NOMO-1 (cell line): ENCODE data around the gene DPEP1.
"Not testable (repeated sequence)": the region's sequence is repeated elsewhere in the genome, so short reads cannot be mapped to it uniquely, and the experiment has no call there.

Experiments used
- DNase-seq, 2 experiments: peaks; one replicate each; lab custom pipeline; 2025; ENCODE audit not compliant: unreplicated experiment in 2 of 2; lab: John Stamatoyannopoulos, UW

DPEP1 gene

DNA sequence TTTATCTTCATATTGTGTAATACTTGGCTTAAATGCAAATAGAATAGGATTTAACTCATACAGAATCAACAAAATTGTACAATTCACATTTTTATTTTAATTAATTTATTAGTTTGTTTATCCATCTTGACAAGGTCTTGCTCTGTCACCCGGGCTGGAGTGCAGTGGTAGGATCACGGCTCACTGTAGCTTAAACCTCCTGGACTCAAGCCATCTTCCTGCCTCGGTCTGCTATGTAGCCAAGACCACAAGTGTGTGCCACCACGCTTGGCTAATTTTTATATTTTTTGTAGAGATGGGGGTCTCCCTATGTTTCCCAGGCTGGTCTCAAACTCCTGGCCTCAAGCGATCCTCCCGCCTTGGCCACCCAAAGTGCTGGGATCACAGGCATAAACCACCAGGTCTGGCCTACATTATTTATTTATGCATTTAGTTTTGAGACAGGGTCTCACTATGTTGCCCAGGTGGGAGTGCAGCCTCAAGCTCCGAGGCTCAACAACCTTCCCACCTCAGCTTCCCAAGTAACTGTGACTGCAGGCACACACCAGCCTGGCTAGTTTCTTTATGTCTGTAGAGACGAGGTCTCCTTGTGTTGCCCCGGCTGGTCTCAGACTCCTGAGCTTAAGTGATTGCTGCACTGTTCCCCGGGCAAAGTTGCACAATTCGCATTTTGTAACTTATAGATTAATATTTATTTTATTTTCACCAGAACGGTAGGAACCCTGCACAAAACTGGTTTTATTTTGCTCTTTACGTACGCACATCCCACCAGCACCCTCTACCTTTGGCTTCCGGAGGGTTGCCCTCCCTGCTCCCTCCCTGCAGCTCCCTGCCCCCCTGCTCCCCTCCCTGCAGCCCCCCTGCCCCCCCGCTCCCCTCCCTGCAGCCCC, 4.9 kb downstream of the DPEP1 start:
- no peak for DNase-seq

DNA sequence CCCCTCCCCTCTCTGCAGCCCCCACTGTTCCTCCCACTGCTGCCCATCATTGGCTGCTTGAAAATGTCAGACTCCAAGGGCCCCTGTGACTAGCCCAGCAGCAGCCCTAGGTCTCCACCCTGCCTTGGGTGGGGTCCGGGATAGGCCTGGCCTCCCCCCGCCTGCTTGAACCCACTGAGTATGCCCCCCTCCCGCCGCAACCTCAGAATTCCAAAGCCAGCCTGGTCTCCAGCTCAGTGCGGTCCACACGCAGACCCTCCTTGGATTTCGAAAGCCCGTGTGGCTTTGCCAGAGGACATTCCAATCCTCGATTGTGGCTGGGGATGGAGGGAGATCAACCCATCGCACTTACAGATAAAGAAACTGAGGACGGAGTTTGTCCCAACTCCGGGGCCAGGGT, 6.4 kb downstream of the DPEP1 start:
- no peak for DNase-seq

DNA sequence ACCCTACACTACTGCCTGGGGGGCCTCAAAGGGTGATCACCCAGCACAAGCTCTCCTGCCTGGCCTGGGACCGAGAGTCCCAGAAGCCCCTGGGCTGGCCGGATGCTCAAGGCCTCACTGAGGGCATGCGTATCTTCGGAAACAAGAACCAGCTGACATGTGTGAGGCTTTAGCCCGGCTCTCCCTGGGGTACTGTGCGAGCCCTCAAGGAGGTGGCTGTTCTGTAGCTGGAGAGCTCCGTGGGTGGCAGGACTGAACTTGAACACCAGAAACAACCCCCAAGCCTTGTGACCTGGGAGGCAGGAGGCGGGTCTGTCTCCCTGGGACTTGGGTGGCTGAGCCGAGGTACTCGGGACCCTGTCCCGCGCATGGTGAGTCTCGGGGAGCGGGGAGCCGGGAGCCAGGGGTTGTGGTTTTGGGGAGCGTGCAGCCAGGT, 7.0 kb downstream of the DPEP1 start:
- DNase-seq: no peak

DNA sequence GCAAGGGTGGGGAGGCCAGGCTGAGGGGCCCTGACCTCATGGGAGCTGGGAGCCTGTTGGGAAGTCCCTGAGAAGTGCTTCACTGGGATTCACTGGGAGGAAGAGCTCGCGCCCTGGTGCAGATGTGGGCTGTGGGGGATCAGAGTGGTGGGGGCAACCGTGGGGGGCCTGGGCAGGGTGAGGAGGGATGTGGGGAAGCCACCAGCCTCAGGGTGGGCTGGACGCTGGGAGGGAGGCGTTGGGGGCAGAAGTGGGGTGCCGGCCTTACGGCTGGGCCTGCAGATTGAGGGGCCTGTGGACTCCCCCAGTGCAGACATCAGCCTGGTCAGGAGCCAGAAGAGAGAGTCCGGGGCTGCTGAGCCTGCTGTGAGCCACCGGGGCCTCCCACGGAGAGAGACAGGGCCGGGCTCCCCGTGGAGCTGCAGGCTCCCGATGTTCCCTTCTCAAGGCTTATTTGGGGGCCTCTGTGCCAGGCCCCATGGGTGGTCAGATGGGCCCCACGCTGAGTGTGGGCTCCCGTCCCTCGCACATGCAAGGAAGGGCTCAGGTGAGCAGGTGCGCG, 7.8 kb downstream of the DPEP1 start:
- no peak for DNase-seq

DNA sequence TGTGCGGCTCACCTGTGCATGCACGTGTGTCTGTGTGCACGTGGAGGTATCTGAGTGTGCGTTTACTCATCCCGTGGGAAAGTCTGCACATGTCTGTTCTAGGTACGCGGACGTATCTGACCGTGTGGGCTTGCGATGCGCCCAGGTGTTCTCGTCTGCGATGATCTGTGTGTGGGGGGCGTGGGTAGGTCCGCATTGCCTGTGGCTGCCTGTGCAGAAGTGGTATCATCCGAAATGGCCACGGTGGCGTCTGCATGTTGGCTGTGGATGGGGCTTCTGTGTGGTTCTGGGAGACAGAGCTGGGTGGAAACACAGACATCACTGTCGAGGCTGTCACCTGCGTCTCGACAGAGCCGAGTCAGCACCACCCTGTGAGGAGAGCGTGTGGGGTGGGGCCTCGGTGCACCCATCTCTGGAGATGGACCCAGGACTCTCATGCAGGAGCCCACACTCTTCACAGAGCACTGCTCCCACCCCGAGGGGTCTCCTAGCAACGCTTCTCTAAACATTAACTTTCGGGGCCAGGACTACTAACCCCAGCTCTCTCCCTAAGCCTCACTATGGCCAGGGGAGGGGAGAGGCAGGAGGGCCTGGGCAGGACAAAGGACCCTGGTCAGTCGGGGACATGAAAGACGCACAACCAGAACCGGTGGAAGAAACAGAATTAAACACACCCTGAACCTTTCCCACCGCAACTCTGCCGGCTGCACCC, 8.4 kb downstream of the DPEP1 start:
- DNase-seq: no peak

DNA sequence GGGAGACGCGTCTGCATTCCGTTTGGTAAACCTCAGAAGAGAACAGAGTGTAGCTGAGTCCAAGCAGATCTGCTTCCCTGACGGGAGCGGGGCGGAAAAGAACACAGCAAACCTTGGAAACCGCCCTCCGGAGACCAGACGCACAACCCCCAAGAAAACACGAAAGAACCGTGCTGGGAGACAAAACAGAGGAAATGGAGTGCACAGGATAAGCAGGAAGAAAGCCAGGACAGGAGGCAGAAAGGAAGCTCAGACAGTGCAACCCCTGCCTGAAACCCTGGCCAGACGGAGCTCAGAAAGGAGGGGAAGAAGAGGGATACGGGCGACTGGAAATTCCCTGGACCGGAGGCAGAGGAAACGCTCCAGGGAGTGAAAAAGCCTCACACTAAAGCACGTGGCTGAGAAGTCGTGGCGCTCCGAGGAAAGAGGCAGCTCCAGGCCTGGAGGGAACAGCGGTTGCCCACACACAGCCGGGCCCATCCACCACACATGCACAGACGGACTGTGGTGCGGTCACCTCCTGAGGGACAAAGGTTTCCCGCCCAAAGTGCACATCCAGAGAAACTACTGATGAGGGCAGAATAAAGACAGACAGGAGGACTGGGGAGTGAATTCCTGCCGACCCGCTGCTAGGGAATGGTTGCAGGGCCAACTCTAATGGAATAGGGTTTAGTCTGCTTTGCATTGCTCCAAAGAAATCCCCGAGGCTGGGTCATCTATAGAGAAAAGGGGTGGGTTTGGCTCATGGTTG, 10.2 kb downstream of the DPEP1 start:
- DNase-seq: no peak

DNA sequence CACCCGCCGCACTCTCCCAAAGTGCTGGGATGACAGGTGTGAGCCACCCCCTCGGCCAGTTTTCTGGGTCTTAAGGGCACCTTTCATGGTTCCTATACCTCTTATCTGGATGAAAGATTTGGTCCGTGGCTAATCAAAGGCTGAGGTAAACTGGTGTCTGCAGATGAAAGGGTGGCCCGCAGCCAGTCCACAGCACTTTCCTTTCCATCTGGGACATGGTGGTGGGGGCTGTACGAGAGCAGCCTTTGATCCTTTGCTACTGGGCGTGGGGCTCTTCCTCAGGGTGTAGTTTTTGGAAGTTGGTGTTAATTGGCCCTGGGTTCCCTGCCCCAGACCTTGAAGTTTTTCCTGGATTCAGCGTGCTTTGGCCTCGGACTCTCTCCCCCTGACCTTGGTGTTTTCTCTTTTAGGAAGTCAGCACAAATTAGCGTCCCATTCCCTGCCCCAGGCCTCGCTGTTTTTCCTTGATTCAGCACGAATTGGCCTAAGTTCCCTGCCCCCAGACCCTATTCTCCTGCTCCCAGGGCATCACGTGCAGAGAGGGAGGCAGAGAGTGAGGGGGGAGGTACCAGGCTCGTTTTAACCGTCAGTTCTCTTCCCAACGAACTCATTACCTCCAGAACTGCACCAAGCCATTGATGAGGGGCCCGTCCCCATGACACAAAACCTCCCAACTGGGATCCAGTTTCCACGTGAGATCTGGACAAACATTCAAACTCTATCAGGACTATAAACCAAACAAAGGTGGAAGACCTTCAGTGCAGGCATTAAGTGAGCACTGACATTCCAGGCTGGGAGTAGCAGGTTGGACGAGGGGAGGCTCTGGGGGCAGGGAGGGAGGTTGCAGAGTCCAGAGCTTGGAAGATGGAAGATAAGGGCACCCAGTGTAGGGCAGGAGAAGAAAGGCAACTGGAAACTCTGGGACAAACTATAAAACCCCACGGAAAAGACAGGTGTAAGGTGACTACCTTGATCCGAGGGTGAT, 11.6 kb downstream of the DPEP1 start:
- no peak for DNase-seq

DNA sequence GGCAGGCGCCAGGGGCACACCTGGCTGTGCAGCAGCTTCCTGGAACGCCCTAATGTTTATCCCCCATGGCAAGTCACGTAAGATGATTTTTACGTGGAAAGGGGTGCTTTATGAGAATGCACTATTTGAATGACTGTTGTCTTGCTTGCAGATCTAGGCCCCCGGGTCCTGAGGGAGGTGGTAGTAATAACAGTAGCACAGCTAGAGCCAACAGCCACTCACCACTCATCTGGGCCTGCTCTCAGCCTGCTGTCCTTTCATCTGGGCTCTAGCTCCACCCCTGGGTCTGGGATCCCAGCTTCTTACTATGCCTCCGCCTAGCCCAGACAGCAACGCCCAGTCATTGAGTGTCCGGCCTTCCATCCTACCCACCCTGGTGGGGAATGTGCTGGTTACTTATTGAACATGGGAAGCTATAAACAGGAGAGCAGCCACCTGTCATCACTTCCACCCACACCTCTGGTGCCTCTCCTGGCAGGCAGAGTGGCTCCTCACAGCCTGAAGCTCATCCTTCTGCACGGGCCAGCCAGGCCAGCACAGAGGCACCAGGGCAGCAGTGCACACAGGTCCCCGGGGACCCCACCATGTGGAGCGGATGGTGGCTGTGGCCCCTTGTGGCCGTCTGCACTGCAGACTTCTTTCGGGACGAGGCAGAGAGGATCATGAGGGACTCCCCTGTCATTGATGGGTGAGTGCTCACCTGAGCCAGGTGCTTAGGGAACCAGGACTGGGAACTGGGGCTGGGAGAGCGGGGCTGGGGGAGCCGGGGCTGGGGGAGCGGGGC, 16.6 kb downstream of the DPEP1 start:
- no peak for DNase-seq

DNA sequence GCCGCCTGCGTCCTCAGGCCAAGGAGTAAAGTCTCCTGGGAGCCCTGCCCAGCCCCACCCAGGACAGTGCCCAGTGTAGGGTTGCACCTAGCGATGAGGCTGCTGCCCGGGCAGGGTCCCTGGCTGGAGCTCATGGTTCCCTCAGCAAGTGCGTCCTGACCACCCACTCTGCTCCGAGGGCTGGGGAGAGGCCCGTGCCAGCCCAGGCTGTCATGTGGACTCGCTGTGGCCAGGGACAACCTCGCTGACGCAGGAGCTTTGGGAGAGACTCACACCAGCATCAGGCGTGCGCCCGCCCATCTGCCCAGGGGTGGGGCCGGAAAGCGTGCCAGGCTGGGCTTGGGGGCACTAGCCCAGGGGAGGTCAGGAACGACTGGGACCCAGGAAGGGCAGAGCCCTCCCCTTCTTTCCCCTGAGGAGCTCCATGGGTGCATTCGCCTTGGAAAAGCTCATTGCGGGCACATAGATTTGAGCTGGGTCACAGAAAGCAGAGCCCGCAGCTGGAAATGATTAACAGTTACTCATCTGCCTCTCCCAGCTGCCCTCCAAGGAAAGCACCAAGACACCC, 19.7 kb downstream of the DPEP1 start:
- no peak for DNase-seq

DNA sequence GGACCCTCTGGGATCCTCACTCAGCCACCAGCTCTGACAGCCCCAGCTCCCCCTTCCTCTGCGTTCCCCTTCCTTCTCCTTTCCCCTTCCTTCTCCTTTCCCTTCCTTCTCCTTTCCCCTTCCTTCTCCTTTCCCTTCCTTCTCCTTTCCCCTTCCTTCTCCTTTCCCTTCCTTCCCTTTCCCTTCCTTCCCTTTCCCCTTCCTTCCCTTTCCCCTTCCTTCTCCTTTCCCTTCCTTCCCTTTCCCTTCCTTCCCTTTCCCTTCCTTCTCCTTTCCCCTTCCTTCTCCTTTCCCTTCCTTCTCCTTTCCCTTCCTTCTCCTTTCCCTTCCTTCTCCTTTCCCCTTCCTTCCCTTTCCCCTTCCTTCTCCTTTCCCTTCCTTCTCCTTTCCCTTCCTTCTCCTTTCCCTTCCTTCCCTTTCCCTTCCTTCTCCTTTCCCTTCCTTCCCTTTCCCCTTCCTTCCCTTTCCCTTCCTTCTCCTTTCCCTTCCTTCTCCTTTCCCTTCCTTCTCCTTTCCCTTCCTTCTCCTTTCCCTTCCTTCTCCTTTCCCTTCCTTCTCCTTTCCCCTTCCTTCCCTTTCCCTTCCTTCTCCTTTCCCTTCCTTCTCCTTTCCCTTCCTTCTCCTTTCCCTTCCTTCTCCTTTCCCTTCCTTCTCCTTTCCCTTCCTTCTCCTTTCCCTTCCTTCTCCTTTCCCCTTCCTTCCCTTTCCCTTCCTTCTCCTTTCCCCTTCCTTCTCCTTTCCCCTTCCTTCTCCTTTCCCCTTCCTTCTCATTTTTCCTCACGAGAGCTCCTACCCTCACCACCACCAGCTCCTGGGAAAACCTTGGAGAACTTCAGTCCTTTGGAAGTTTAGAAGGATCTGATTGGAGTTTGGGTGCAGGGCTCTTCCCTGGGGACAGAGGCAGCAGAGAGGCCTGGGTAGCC, 21.3 kb downstream of the DPEP1 start:
- DNase-seq: not testable (repeated sequence)

DNA sequence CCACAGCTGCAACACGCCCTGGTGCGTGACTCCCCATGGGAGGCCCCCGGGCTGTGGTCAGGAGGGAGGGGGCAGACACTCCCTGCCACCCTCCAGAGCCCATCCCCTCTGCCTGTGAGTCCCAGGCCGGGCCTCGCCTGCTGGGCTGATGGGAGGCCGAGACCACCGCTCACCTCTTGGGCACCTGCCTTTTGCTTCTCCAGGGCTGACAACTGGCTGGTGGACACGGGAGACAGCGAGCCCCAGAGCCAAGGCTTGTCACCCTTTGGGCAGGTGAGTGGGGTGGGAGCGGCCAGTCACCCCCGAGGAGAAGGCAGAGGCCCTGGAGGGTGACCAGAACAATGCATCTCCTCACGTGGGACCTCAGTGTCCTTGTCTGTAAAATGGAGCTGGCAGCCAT, 23.2 kb downstream of the DPEP1 start:
- DNase-seq: no peak

DNA sequence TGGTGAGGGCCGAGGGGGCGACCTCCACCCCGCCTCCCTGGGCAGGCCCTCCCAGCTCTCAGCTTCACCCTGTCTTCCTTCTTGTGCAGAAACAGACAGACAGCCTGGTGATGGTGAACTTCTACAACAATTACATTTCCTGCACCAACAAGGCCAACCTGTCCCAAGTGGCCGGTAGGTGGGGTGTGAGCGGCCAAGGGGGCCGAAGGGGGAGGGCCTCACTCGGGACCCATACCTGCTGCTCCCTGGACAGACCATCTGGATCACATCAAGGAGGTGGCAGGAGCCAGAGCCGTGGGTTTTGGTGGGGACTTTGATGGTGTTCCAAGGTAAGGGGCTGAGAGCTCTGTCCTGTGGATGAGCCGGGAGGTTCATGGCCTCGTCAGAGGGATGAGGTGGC, 23.9 kb downstream of the DPEP1 start:
- no peak for DNase-seq

DNA sequence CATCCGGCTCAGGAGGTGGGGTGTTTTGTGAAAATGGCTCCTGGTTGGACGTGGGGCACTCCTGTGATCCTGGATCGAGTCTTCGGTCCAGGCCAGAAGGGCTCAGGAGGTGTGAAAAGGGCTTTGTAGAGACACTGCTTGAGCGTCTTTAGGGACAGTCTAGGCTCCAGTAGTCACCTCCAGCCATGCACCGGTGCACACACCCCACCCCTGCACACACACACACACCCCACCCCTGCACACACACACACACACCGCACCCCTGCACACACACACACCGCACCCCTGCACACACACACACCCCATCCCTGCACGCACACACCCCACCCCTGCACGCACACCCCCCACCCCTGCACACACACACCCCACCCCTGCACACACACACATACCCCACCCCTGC, 25.0 kb downstream of the DPEP1 start:
- DNase-seq: no peak

DNA sequence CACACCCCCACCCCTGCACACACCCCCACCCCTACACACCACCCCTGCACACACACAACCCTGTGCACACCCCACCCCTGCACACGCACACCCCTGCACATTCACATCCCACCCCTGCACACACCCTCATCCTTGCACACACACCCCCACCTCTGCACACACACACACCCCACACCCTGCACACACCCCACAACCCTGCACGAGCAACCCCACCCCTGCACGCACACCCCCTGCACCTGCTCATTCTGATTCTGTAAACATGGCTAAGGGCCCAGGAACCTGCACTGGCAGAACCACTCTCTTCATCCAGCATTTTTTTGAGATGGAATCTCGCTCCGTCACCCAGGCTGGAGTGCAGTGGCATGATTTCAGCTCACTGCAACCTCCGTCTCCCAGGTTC, 25.9 kb downstream of the DPEP1 start:
- DNase-seq: no peak

DNA sequence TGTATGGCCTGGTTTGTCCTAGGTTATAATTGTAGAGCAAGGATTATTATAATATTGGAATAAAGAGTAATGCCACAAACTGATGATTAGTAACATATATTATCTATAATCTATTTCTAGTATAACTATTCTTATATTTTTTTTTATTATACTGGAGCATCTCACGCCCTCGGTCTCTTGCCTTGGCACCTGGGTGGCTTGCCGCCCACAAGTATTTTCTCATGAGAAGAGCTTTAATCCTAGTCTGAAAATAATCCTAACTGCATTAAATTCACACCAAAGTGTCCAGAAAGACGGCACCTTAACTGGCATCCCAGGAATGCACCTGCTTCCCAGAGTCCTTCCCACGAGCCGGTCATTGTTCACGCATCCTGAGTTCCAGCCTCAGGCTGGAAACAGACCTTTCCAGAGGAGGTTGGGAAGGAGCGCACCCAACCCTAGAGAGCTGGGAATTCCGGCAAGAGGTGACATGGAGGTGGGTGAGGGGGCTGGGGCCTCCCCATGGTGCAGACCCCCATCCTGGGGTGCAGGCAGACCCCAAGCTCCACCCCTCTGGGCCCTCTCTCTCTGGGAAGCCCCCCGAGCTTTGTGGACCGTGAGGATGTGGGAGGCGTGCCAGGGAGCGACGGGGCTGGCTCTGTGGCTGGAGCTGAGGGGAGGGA, 28.1 kb downstream of the DPEP1 start:
- DNase-seq: no peak

DNA sequence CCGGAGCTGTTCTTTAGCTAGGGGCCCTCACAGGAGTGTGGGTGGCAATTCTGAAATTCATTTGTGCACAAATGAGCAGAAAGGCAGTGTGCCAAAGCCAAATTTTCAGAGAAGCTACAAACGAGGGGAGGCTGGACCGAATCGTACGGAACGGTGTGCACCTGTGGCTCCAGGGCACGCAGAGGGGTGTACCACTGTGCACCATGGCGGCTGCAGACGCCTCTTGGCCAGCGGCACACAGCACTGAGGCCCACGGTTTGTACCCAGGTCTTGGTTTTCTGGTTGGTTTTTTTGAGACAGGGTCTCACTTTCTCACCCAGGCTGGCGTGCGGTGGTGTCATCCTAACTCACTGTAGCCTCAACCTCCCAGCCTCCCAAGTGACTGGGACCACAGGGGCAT, 29.1 kb downstream of the DPEP1 start:
- no peak for DNase-seq

DNA sequence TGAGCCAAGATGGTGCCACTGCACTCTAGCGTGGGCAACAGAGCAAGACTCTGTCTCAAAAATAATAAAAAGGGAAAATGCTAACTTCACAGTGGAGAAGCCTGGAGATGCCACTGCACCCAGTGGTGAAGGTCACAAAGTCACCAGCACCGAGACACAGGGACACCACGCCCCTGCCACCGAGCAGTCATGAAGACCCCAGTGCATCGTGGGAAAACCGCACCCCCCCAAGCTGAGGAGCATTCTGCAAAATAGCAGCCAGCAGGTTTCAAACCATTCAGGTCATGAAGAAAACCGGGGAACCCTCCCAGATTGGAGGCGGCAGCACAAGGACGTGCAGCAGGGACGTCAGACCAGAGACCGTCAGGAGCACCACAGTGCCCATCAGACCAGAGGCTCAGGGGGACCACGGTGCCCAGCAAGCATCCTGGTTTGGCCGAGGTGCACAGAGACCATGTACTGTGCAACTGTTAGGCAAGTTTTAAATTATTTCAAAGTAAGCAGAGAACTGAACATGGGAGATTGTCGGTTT, 30.4 kb downstream of the DPEP1 start:
- no peak for DNase-seq
